Activated T-helper 1 cell treated with anti-CD3 and anti-CD28 coated beads, Interleukin-2, amount 50 U/mL, for 16 hours (primary cell): ENCODE measurements around the gene TRAF1.

Experiments used
- DNase-seq, 2 donors: peaks; one replicate each; pipeline ENCODE4 v3.0.0-alpha.2; 2020; ENCODE audit warnings: low read depth in 1 of 2, low spot score in 1 of 2

Gene TRAF1

GRCh38 chr9:120890320-120891244, 36.0 kb downstream of the TRAF1 start:
- no peak for DNase-seq

DNA sequence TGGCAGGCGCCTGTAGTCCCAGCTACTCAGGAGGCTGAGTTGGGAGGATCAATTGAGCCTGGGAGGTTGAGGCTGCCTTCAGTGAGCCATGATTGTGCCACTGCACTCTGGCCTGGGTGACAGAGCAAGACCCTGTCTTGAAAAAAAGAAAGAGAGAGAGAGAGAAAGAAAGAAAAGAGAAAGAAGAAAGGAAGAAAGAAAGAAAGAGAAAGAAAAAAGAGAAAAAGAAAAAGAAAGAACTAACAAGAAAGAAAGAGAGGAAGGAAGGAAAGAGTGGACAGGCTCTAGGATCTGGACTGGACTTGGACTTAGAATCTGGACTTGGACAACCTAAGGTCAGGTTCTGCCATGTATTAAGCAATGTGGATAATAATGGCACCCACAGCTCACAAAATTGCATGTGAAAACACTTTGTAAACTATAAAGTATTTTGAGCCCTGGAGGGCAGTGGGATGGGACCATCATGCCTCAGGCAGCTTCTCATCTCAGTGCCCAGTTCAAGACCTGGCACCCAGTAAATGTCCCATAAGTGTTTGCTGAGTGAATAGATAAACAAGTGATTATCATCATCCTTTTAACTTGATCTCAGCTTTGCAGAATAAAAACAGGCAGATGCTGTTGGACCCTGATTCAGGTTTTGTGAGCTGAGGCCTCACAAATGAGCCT, 36.9 kb downstream of the TRAF1 start:
- DNase-seq = no peak

GRCh38 chr9:120888626-120889025, 38.0 kb downstream of the TRAF1 start:
- no peak for DNase-seq

DNA sequence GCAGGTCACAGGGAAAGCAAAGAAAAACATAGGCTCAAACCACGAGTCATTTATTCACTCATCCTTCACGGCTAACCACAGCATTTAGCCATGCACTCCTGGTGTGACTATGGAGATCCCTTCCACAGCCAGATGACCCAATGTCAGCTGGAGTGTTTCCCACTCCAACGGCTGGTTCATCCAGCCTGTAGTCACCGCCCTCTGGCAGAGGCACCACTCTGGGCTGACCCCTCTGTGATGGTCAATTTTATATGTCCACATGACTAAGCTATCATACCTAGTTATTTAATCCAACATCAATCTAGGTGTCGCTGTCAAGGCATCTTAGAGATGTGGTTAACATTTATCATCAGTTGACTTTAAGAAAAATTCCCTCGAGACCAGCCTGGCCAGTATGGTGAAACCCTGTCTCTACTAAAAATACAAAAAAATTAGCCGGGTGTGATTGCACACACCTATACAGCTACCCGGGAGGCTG, 40.1 kb downstream of the TRAF1 start:
- DNase-seq = no peak

DNA sequence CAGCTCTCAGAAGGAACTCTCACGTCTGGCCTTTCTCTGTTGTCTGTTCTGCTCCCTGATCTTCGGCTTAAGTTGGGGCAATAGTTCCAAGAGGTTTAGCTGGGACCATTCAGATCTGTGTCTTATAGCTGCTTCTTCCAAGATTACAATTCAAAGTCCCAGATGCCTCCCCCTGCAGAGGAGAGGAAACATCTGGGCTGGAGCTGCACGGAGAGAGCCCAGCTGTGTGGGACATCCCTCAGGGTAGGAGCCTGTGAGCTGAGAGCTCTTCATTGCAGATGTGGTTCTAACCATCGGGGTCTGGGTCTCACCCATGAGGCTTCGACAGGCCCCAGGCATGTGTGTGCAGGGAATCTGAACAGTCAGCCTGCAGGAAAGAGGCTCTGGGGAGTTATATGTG, 40.6 kb downstream of the TRAF1 start:
- no peak for DNase-seq

DNA sequence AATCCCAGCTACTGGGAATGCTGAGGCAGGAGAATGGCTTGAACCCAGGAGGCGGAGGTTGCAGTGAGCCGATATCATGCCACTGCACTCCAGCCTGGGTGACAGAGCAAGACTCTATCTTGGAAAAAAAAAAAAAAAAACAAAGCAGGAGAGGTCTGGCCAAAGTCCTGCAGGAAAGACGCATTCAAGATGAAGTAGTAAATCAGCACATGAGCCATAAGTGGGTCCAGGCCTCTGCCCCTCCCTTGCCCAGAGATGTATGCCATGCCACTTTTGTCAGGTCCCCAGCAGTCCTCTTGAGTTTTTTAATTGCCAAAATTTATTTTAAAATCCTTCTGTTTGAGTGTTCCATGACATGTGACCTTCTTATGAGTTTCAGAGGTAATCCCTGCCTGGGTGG, 41.1 kb downstream of the TRAF1 start:
- DNase-seq = no peak

- DNase-seq = no peak
Measured at GRCh38 chr9:120883608-120883996, 43.0 kb downstream of the TRAF1 start.

DNA sequence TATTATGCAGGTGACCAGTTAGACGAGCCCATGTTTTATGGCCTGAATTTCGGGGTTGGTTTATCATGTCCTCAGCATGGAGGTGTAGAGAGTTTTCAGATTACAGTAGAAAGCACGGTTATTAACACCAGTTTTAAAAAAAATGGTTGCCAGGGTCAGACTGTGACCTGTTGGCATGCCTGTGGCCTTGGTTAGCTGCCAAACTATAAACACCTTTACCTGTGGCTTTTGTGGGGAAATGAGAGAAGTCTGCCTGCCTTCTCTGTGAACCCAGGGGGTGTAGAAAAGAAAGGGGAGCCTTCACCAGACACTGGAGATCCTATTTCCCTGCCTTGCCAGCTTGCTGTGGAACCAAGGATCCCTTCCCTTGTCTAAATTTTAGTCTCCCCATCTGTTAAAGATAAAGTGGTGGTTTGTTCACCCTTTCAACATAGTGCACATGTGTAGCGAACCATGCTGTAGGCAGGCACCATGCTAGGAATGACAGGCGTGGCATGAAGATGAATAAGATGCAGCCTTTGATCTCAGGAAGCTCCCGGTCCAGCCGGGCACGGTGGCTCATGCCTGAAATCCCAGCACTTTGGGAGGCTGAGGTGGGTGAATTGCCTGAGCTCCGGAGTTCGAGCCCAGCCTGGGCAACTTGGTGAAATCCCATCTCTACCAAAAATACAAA, 43.5 kb downstream of the TRAF1 start:
- DNase-seq = no peak

GRCh38 chr9:120879446-120879845, 47.1 kb downstream of the TRAF1 start:
- DNase-seq = no peak

- DNase-seq = no peak
Measured at GRCh38 chr9:120878188-120879130, 48.1 kb downstream of the TRAF1 start.

DNA sequence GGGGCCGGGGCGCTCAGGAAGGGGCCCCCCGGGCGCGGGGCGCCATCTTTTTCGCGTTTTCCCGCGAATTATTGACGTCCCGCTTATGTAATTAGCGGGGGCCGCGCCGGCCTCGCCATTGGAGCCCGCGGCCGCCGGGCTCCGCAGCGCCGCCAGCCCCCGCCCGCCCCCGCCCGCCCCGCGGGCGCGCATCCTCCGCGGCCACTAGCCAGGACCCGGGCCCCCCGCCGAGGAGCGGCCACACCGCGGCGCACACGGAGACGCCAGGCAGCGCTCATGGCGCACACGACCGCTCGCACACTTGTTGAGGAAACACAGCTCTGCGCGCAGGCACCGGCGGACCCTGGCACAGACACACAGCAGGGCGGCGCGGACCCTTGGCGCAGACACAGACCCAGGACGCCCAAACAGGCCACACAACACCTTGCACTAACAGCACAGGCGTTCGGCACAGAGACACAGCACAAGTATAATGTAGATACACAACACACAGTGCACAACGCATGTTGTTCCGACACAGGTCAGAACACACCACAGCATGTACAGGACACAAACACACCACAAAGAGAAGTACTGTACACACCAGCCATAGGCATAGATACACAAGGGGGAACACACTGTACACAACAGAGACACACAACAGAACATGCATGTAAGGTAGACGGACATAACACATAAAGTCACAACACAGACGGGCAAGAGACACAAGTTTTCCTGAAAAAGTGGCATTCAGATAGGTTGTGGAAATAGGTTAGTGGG, 49.1 kb downstream of the TRAF1 start:
- peak; percentile 28 to 55 for DNase-seq

DNA sequence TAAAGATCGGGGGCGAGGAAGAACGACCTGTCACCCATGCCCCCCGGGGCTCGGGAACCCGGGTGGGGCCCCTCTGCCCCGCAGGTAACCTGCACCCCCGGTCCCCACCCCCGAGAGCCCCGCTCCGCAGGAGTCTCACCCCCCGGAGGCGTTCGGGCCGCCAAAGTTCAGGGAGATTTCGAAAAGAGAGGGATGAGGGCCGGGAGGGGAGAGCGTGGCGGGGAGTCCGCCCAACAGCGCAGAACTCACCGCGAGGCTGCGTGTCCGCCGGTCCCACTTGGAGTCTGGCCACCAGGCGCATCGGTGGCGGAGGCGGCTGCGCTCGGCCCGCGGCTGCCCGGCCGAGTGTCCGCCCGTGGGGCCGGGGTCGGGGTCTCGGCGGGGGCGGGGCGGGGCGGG, 49.8 kb downstream of the TRAF1 start, which contains the start of gene PHF19:
Gene PHF19 (minus strand): TSS at position 347 of the 399 bp plus-strand sequence. CDS start 2,447 bp downstream, outside the sequence.
- no peak for DNase-seq

DNA sequence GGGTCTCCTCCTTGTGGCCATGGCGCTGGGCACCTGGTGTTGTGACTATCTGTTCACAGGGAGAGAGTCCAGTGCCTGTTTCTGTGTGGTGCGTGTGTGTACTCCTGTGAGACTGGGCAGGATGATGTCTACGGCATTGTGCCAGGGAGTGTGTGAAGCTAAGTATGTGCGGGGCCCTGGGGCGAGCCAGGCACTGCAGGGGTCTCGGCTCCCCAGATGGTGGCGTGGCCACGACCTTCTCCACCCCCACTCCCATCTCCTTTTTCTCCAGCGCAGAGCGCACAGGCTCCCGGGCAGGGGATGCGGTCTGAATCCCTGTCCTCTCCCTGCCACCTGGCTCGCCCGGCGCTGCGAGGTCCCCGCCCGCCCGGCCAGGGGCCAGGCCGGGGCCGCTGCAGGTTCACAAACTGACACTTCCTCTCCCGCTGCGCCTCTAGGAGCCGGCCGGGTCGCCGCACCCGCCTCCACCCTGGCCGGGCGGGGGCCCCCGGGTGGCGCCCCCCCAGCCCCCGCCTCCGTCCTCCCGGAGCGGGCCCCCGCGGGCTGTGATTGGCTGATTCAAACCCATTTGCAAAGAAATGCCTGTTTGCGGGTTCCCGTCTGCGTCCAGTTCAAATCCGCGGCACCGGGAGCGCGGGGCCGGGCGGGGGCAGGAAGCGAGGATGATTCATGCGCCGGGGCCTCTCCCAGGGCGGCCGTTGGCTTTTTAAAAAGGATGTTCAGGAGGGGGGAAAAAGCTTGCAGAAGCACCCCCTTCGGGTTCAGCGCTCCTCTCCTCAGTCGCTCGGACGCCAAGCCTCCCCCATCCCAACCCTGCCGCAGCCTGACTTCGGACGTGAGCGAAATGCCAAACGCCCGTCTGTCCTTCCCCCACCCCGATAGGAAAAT, 50.4 kb downstream of the TRAF1 start:
- peak; percentile 59 to 71 for DNase-seq

DNA sequence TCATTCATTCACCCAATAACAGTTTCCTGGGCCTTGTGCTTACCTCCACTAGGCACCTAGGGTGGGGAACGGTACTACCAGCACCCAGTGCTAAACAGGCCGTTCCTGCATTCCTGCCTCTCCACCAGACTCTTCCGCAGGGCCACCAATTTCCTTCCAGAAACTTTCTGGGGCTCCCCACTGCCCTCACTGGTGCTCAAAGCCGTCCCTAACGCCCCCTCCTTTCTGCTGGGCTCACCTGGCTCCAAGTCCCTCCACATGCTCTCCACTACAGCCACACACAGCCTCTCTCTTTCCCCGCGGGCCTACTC, 51.0 kb downstream of the TRAF1 start:
- no peak for DNase-seq

GRCh38 chr9:120875195-120875565, 51.4 kb downstream of the TRAF1 start:
- no peak for DNase-seq

- no peak for DNase-seq
Measured at GRCh38 chr9:120874226-120875194, 52.1 kb downstream of the TRAF1 start.

- DNase-seq = no peak
Measured at GRCh38 chr9:120873512-120873911, 53.1 kb downstream of the TRAF1 start.
